GM06990 (cell line): ENCODE measurements around the gene CPSF3.

Source experiments
- DNase-seq: peaks from one replicate; pipeline ENCODE4 v3.0.0-alpha.2; 2011; ENCODE audit not compliant: insufficient read length; ENCODE audit errors: extremely low read depth
- H3K27me3 ChIP-seq: replicated peaks from 2 replicates; pipeline ENCODE4 v1.6.0; 2011; ENCODE audit warnings: low read length; ENCODE audit not compliant: control insufficient read depth, insufficient read depth
- H3K36me3 ChIP-seq: 2 replicates; pipeline ENCODE4 v1.5.1; 2011; ENCODE audit warnings: low read length; ENCODE audit not compliant: control insufficient read depth, insufficient read depth
- H3K4me3 ChIP-seq: replicated peaks from 2 replicates; pipeline ENCODE4 v1.5.1; 2011; ENCODE audit warnings: low read depth, mild to moderate bottlenecking, control low read depth, low read length
- TF ChIP-seq, protein P1 (sequence below): IDR thresholded peaks from 2 replicates; pipeline ENCODE4 v1.5.1; 2011; ENCODE audit warnings: low read length, control low read depth, mild to moderate bottlenecking, inconsistent platforms; ENCODE audit not compliant: insufficient read depth, poor library complexity, severe bottlenecking

CPSF3 gene

DNA sequence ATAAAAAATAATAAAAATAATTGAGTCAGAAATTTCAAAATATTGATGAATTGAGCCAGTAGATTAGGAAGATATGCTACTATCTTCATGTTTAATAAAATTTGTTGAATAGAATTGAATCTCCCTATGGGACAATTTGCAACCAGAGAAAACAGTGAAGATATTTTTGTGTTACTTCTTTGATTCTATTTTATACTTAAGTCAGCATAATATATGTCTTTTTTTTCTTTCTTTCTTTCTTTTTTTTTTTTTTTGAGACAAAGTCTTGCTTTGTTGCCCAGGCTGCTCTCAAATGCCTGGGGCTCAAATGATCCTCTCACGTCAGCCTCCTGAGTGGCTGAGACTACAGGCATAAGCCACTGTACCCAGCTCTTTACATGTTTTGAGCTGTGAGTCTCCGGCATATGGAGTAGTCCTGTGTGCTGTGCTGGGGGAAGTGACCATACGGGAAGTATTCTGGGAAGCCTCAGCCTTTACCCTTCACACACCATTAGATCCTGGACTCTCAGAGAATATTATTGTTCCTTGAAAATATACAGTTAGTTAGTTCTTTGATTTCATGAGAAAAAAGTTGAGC, 37.1 kb downstream of the CPSF3 start:
- TF ChIP-seq, protein P1, sequence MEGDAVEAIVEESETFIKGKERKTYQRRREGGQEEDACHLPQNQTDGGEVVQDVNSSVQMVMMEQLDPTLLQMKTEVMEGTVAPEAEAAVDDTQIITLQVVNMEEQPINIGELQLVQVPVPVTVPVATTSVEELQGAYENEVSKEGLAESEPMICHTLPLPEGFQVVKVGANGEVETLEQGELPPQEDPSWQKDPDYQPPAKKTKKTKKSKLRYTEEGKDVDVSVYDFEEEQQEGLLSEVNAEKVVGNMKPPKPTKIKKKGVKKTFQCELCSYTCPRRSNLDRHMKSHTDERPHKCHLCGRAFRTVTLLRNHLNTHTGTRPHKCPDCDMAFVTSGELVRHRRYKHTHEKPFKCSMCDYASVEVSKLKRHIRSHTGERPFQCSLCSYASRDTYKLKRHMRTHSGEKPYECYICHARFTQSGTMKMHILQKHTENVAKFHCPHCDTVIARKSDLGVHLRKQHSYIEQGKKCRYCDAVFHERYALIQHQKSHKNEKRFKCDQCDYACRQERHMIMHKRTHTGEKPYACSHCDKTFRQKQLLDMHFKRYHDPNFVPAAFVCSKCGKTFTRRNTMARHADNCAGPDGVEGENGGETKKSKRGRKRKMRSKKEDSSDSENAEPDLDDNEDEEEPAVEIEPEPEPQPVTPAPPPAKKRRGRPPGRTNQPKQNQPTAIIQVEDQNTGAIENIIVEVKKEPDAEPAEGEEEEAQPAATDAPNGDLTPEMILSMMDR: no peak
- H3K4me3 ChIP-seq: no peak overlapping the region

DNA sequence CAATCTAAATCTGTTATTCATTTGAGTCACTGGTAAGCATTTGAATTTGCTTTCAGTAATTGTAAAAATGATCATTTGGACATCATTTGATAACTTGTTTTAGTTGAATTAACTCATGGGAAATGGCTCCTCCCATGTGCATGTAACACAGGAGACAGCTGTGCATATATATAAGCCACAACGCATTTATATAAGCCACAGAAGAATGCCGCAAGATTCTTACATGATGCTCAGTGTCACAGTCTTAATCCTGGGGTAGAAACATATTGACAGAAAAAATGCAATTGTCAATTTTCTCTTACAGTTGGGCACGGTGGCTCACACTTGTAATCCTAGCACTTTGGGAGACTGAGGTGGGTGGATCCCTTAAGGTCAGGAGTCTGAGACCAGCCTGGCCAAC, 37.6 kb downstream of the CPSF3 start:
- Histone ChIP-seq H3K4me3 (no peak overlapping the region), H3K27me3 (no peaks in the 10 kb centered on the region), H3K36me3 (peaks cover 4% of the 10 kb centered on the region)
- no peak for DNase-seq
- TF ChIP-seq, protein P1: no peak

More for the DNA sequence above, 37.1 kb downstream of the CPSF3 start:
- no peaks in the 10 kb centered on the region for H3K27me3 ChIP-seq
- DNase-seq: no peak
- H3K36me3 ChIP-seq: peaks cover 3% of the 10 kb centered on the region

DNA sequence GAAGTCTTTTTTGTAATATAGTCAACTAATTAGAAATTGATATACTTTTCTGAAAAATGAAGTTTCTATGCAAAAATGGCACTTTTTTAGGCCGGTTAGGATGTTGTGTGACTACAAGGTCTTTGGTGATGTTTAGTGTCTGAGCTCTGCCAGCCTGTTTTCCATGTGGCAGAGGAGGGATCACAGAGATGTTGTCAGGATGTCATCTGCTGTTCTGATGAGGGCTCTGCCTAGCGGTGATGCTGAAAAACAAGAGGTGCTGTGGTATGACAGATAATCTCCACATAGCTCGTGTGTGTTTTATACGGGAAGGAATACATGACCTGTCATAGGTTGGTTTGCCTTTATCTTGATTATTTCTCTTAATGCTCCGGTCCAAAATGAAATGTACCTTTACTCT, 38.9 kb downstream of the CPSF3 start:
- Histone ChIP-seq H3K36me3 (peaks cover 4% of the 10 kb centered on the region), H3K4me3 (no peak overlapping the region), H3K27me3 (no peaks in the 10 kb centered on the region)
- no peak for DNase-seq
- TF ChIP-seq, protein P1: no peak

DNA sequence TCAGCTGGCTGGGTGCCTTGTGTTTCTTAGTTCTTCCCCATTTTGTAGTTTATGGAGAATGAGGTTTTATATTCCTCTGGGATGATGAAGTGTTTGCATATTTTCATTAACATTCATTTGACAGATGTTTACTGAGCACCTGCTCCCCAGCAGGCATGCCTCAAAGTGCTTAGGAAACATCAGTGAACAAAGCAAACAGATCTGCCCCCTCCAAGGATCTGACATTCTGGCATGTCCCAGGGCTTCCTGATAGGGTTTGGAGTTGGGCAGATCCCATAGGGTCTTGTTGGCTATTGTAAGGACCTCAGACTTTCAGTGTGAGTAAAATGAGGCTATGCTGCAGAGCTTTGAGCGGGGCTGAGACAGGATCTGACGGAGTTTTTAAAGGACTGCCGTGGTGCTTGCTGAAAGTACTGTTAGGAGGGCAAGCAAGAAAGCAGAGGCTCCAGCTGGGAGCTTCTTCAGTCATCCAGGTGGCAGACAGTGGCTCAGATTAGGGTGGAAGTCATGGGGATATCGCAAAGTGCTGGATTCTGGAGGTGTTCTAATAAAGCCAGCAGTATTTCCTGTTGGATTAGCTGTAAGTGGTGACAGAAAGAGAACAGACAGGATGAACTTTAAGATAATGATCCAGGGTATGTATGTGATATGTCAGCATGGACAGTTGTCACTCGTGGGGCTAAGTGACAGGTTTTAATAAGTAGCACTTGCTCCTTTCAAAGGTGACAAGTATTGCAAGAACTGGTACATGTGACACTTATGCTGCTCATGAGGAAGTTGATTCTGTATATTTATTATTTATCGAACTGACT, 39.6 kb downstream of the CPSF3 start:
- H3K4me3 ChIP-seq: no peak overlapping the region
- peaks cover 7% of the 10 kb centered on the region for H3K36me3 ChIP-seq
- TF ChIP-seq, protein P1: no peak
- H3K27me3 ChIP-seq: no peaks in the 10 kb centered on the region
- DNase-seq: no peak

DNA sequence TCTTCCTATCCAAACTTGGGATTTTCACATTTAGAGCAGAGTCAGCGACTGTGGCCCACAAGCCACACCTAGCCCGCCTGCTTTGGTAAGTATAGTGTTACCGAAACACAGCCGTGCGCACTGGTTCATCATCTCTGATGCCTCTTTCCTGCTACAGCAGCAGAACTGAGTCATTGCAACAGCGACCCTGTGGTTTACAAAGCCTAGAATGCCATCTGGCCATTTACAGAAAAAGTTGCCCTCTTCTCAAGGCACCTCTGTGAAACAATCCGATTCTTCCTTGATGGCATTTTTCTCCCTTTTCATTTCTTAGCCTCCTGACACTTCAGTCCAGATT, 40.2 kb downstream of the CPSF3 start:
- DNase-seq: no peak

More for the DNA sequence above, 40.2 kb downstream of the CPSF3 start:
- Histone ChIP-seq H3K36me3 (peaks cover 8% of the 10 kb centered on the region), H3K27me3 (no peaks in the 10 kb centered on the region), H3K4me3 (no peak overlapping the region)
- TF ChIP-seq, protein P1: no peak
